ENCODE results near the gene PDC.
"Not testable (repeated sequence)": the region's sequence is repeated elsewhere in the genome, so short reads cannot be mapped to it uniquely, and the experiment has no call there.

PDC gene

DNA sequence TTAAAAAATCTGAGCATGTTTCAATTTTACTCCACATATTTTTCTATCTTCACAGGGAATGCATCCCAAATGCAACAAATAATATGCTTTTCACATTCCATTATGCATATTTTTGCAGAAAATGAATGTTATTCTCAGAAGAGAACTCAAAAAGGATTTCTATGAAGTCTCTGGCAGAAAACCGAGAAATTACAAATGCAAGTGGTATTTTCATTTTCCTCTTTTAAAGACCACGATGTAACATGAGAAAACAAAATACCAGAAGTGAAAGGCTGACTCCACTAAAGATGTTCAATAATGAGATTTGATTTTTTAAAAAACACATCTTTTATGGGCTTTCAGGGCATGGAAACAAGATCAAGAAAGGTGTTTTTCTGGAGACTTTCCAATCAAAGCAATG lies 5.0 kb upstream of the PDC start:
- H3K27ac ChIP-seq, result no peak overlapping the region
- TF ChIP-seq, protein P1, sequence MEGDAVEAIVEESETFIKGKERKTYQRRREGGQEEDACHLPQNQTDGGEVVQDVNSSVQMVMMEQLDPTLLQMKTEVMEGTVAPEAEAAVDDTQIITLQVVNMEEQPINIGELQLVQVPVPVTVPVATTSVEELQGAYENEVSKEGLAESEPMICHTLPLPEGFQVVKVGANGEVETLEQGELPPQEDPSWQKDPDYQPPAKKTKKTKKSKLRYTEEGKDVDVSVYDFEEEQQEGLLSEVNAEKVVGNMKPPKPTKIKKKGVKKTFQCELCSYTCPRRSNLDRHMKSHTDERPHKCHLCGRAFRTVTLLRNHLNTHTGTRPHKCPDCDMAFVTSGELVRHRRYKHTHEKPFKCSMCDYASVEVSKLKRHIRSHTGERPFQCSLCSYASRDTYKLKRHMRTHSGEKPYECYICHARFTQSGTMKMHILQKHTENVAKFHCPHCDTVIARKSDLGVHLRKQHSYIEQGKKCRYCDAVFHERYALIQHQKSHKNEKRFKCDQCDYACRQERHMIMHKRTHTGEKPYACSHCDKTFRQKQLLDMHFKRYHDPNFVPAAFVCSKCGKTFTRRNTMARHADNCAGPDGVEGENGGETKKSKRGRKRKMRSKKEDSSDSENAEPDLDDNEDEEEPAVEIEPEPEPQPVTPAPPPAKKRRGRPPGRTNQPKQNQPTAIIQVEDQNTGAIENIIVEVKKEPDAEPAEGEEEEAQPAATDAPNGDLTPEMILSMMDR (conservative IDR thresholded peaks at IDR 0.05), result no peak
- TF ChIP-seq ZFX (IDR thresholded peaks at IDR 0.05), result no peak

DNA sequence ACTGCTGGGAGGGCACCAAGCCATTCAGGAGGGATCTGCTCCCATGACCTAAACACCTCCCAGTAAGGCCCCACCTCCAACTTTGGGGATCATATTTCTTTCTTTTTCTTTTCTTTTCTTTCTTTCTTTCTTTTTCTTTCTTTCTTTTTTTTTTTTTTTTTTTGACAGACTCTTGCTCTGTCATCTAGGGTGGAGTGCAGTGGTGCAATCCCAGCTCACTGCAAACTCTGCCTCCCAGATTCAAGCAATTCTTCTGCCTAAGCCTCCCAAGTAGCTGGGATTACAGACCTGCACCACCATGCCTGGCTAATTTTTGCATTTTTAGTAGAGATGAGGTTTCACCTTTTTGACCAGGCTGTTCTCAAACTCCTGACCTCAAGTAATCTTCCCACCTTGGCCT lies 4.6 kb upstream of the PDC start:
- not testable (repeated sequence) for H3K27ac ChIP-seq

DNA sequence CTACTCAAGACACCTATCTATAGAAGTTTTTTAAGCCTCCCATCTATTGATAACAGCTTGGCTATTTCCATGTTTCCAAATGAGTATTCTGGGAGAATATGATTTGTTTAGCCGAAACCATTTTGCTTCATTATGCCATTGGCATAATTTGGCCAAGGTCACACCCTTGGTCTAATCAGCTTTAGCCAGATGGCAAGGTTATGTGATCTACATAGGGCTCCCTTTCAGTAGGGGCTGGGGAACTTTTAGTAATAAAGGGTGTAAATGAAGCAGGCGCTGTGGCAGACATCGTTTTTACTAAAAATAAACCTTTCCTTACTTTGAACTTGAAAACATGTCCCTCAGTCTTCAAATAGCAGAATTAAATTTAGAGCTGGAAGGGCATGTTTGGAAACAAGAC lies 3.0 kb upstream of the PDC start:
- H3K27ac ChIP-seq, result no peak overlapping the region
- no peak for TF ChIP-seq ZFX (IDR thresholded peaks at IDR 0.05)
- TF ChIP-seq, protein P1 (conservative IDR thresholded peaks at IDR 0.05), result no peak

DNA sequence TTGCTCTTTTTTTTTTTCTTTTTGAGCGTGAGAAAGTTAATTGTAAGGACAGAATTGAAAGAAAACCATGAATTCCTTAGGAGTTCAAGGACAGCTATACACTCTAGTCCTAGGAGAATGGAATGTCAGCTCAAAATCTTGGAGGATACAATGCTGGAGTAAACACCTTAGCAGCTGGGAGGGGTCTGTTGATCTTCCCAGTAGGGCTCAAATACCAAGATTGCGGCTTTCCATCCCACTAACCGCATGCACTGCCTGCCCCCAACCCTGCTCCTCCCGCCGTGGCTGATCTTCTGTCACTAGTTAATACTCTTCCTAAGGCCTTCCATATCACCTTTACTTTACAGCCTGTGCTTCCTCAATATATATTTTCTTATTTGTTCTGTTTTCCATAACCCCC lies 2.6 kb upstream of the PDC start:
- TF ChIP-seq ZFX (IDR thresholded peaks at IDR 0.05), result no peak
- TF ChIP-seq, protein P1 (conservative IDR thresholded peaks at IDR 0.05), result no peak
- H3K27ac ChIP-seq, result no peak overlapping the region

DNA sequence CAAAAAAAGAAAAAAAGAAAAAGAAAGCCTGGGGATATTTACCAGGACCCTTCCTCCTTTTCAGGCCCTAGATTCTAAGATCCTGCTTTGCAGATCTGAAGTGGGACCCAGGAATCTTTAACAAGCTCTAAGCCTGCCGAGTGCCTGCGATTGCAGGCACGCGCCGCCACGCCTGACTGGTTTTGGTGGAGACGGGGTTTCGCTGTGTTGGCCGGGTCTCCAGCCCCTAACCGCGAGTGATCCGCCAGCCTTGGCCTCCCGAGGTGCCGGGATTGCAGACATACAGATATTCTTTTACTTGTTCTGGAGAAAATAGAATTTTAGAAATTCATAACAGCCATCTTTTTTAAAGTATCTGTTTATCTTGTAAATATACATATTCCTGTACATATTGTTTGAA lies 1.8 kb downstream of the PDC start:
- H3K27ac ChIP-seq, result not testable (repeated sequence)

DNA sequence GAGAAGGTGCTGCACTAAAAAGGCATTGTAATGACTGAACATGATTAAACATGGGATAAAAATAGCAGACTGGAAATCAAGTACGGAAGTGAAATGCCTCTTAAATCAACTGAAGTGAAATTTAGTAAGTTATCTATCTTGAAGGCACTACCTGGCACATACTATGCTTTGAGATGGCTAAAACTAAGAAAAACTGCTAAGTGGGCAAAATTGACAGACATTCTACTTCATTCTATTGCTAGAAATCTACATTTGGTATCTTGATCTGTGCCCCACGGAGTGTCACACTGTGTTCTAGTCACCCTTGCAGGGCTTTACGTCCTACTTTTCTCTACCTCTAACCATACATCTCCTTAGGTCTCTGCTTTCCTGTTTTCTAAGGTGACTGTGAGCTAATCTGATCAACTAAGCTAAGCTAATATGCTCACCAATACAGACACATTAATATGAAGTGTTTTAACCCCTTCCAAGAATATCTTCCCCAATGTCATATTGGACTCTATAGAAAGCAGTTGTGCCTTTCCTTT lies 4.1 kb downstream of the PDC start:
- no peak for TF ChIP-seq ZFX (IDR thresholded peaks at IDR 0.05)
- TF ChIP-seq, protein P1 (conservative IDR thresholded peaks at IDR 0.05), result no peak
- no peak overlapping the region for H3K27ac ChIP-seq

DNA sequence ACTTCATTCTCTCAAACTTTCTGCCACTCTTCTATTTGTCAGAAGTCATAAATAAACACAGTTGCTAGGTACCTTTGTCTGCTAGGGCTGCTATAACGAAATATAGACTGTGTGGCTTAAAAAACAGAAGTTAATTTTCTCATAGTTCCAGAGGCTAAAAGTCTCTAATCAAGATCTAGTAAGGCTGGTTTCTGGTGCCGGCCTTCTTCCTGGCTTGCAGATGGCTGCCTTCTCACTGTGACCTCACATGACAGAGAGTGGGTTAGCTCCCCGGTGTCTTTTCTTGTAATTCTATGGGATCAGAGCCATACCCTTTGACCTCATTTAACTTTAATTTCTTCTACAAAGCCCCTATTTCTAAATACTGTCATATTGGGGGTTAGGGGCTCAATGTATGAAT lies 5.9 kb downstream of the PDC start:
- no peak overlapping the region for H3K27ac ChIP-seq
- TF ChIP-seq ZFX (IDR thresholded peaks at IDR 0.05), result no peak
- TF ChIP-seq, protein P1 (conservative IDR thresholded peaks at IDR 0.05), result no peak

GRCh38 chr1:186446152-186446551 lies 14.8 kb downstream of the PDC start:
- H3K27ac ChIP-seq, result no peak overlapping the region
- no peak for TF ChIP-seq ZFX (IDR thresholded peaks at IDR 0.05)

DNA sequence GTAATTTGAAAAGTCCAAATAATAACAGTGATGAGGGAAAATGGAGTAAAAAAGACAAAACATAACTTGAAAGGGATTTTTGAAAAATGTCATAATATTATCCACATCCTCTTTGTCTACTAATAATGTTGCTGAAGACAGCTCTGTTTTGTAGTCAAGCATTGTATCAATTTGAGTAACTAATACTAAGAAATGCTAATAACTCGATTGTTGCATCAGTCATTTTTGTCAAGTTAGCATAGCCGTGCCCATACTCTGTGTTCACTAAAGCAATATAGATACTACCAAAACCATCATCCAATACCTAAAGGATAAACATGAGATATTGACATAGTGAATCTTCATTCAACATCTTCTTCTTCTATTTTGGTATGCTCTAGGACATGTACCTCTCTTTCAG lies 17.3 kb downstream of the PDC start:
- H3K27ac ChIP-seq, result no peak overlapping the region
- TF ChIP-seq ZFX (IDR thresholded peaks at IDR 0.05), result no peak
- TF ChIP-seq, protein P1 (conservative IDR thresholded peaks at IDR 0.05), result no peak
